PC-9 (cell line): ENCODE results near the gene HTR4. TPM values are rescaled to one million over a fixed set of nuclear protein-coding genes. Genes with fewer than 3 reads are reported as not detected.

Experiments used
- BruUV-seq: library from RNA; stranded (reverse); fragments of 400-500 nt; replicated peaks from 2 replicates; lab custom pipeline; 2021; lab: Mats Ljungman, UMichigan
- CTCF ChIA-PET: fragments of 300-600 bp; sonication (Branson Sonifier 250); formaldehyde crosslinking; loops from one replicate; lab custom pipeline; 2022; ENCODE audit warnings: antibody characterized with exemption; lab: Charles Lee
- POLR2A ChIA-PET: fragments of 300-600 bp; sonication (Branson Sonifier 250); formaldehyde crosslinking; loops from one replicate; lab custom pipeline; 2022; ENCODE audit warnings: antibody characterized with exemption; ENCODE audit not compliant: unreplicated experiment; lab: Charles Lee
- DNase-seq, 2 experiments: peaks; one replicate each; pipeline versions ENCODE4 v3.0.0 to v3.0.0-alpha.2; 2015 to 2022; ENCODE audit warnings: mixed read lengths in 1 of 2
- H2AFZ ChIP-seq: fragments of 200-600 bp; sonication (generic); 2 replicates; pipeline ENCODE4 v1.8.1; 2017; ENCODE audit warnings: antibody characterized with exemption
- H3F3A ChIP-seq: fragments of 200-600 bp; sonication (generic); 2 replicates; pipeline ENCODE4 v1.8.1; 2017; ENCODE audit warnings: antibody characterized with exemption, mild to moderate bottlenecking, low read depth; ENCODE audit not compliant: insufficient read depth
- H3K27ac ChIP-seq: fragments of 200-600 bp; sonication (generic); 2 replicates; pipeline ENCODE4 v1.6.1; 2016; ENCODE audit warnings: mixed run types
- H3K27me3 ChIP-seq: fragments of 200-600 bp; sonication (generic); 2 replicates; pipeline ENCODE4 v1.6.1; 2016; ENCODE audit warnings: low read depth, mixed run types; ENCODE audit not compliant: insufficient read depth
- H3K36me3 ChIP-seq: fragments of 200-600 bp; sonication (generic); 2 replicates; pipeline ENCODE4 v1.6.1; 2016; ENCODE audit warnings: low read depth, mixed run types
- H3K4me1 ChIP-seq: fragments of 200-600 bp; sonication (generic); replicated peaks from 2 replicates; pipeline ENCODE4 v1.6.1; 2016; ENCODE audit warnings: mixed run types; ENCODE audit not compliant: insufficient read depth
- H3K4me2 ChIP-seq: fragments of 200-600 bp; sonication (generic); 2 replicates; pipeline ENCODE4 v1.6.1; 2017; ENCODE audit warnings: mixed run types
- H3K4me3 ChIP-seq: fragments of 200-600 bp; sonication (generic); 2 replicates; pipeline ENCODE4 v1.6.1; 2016; ENCODE audit warnings: mixed run types
- H3K79me2 ChIP-seq: fragments of 200-600 bp; sonication (generic); 2 replicates; pipeline ENCODE4 v1.6.1; 2017; ENCODE audit warnings: low read depth, mixed run types
- H3K9me2 ChIP-seq: fragments of 200-600 bp; sonication (generic); 2 replicates; pipeline ENCODE4 v1.8.1; 2017; ENCODE audit warnings: mild to moderate bottlenecking; ENCODE audit not compliant: insufficient read depth
- H3K9me3 ChIP-seq: fragments of 200-600 bp; sonication (generic); 2 replicates; pipeline ENCODE4 v1.8.1; 2016; ENCODE audit warnings: low read depth; ENCODE audit not compliant: insufficient read depth
- H4K20me1 ChIP-seq: fragments of 200-600 bp; sonication (generic); 2 replicates; pipeline ENCODE4 v1.8.1; 2017; ENCODE audit not compliant: insufficient read depth
- EZH2 ChIP-seq: fragments of 200-600 bp; sonication (generic); IDR thresholded peaks from 2 replicates; pipeline ENCODE4 v1.8.0; 2017; ENCODE audit warnings: antibody characterized with exemption, low read depth
- intact Hi-C: fragments of 100-400 bp; cut with micrococcal nuclease; formaldehyde crosslinking; loops from one replicate; pipeline ENCODE4 v1.10.0; 2022; ENCODE audit not compliant: unreplicated experiment
- total RNA-seq: library from RNA; stranded (reverse); gene quantifications from 2 replicates; pipeline ENCODE4 v1.2.3, GENCODE V29; 2021
- TF ChIP-seq, protein P1 (sequence below): fragments of 200-600 bp; sonication (generic); conservative IDR thresholded peaks from 2 replicates; pipeline ENCODE4 v1.6.1; 2017; ENCODE audit warnings: mixed run types, antibody characterized with exemption, mild to moderate bottlenecking, moderate library complexity

Gene HTR4
- total RNA-seq, 1 experiment from 2014 or later = not detected

DNA sequence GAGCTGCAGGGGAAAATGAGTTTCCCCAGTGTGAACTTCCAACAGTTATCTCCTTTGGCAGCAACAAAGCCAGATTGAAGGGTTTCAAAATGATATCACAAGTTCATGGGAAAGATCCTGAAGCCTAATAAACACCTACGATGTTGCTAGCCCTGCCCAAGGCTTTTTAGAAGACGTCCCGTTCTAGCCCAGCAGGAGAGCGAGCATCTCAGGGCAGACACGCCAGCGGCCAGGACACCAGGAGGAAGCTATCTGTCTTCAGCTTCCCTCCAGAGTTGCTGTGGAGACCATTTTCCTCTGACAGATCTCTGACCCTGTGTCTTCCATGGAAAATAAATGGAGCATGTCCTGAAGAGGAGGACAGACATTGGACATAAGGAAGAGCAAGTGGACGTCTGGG, 172.1 kb downstream of the HTR4 start:
- Histone ChIP-seq H2AFZ (no peak overlapping the region), H3K4me2 (no peak overlapping the region), H3K9me3 (no peaks in the 10 kb centered on the region; the same call in 1 of the 2 replicates), H3K9me2 (peaks cover 5% of the 10 kb centered on the region; the same call in 1 of the 2 replicates), H3K4me3 (no peak overlapping the region), H3F3A (no peaks in the 10 kb centered on the region), H4K20me1 (no peaks in the 10 kb centered on the region), H3K27me3 (no peaks in the 10 kb centered on the region), H3K4me1 (no peaks in the 10 kb centered on the region), H3K27ac (no peak overlapping the region), H3K79me2 (no peaks in the 10 kb centered on the region), H3K36me3 (no peaks in the 10 kb centered on the region)
- TF ChIP-seq, protein P1, sequence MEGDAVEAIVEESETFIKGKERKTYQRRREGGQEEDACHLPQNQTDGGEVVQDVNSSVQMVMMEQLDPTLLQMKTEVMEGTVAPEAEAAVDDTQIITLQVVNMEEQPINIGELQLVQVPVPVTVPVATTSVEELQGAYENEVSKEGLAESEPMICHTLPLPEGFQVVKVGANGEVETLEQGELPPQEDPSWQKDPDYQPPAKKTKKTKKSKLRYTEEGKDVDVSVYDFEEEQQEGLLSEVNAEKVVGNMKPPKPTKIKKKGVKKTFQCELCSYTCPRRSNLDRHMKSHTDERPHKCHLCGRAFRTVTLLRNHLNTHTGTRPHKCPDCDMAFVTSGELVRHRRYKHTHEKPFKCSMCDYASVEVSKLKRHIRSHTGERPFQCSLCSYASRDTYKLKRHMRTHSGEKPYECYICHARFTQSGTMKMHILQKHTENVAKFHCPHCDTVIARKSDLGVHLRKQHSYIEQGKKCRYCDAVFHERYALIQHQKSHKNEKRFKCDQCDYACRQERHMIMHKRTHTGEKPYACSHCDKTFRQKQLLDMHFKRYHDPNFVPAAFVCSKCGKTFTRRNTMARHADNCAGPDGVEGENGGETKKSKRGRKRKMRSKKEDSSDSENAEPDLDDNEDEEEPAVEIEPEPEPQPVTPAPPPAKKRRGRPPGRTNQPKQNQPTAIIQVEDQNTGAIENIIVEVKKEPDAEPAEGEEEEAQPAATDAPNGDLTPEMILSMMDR = no peak
- ChIA-PET CTCF (no interaction called here), POLR2A (no interaction called here)
- DNase-seq = no peak
- BruUV-seq = no TSS peak
- intact Hi-C loops = no loop called here

DNA sequence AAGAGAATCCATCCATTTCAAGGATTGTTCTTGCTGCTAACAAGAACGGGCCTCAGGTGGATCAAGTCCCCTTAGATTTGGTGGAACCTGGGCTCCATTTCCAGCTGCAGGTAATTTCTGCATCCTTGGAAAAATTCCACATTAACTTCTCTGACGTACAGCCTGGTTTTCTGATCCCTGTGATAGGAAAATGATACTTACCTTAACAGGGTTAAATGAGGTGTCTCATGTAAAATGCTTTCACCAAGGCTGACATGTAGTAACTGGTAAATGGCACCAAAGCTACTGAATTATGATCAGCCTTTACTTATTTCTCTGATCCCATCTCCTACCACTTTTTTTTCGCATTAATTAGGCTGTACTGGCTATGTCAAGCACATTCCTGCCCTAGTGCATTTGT, 176.9 kb downstream of the HTR4 start:
- ChIA-PET POLR2A (no interaction called here), CTCF (no interaction called here)
- Histone ChIP-seq H3K36me3 (no peaks in the 10 kb centered on the region), H2AFZ (no peak overlapping the region), H3K4me2 (no peak overlapping the region), H3K9me3 (no peaks in the 10 kb centered on the region), H3F3A (no peaks in the 10 kb centered on the region), H3K4me3 (no peak overlapping the region), H3K9me2 (no peaks in the 10 kb centered on the region), H3K27me3 (no peaks in the 10 kb centered on the region), H3K27ac (no peak overlapping the region), H4K20me1 (no peaks in the 10 kb centered on the region), H3K4me1 (no peaks in the 10 kb centered on the region), H3K79me2 (no peaks in the 10 kb centered on the region)
- TF ChIP-seq EZH2 = no peak
- TF ChIP-seq, protein P1 = no peak
- no peak for DNase-seq
- intact Hi-C loops = no loop called here
- BruUV-seq = no TSS peak

DNA sequence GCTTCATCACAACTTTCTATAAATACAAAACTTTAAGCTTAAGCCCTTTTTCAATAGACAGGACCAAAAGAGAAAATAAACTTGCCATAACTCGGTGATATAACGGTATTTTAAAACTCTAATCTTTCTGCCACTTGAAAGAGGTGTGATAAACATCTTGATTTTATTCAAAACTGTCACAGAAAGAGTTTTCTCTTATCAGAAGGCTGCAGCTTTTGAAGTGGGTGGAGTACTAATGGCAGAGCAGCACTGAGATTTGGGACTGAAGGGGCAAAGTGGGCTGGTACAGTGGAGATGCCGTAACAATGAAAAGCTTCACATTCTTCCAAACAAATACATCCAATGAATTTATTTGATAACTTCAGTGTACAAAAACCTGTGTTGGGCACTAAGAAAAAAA, 178.0 kb downstream of the HTR4 start:
- ChIA-PET CTCF (interaction anchor here (0.7 kb wide), 1 partner anchor 1896 kb away, joined by 3 read pairs; no protein-coding TSS in a partner anchor), POLR2A (no interaction called here)
- no peaks in the 10 kb centered on the region for H3K9me3 ChIP-seq
- H3F3A ChIP-seq = no peaks in the 10 kb centered on the region
- no TSS peak for BruUV-seq
- DNase-seq = no peak
- H3K79me2 ChIP-seq = no peaks in the 10 kb centered on the region
- no peaks in the 10 kb centered on the region for H4K20me1 ChIP-seq
- no peaks in the 10 kb centered on the region for H3K4me1 ChIP-seq
- no peak overlapping the region for H3K27ac ChIP-seq
- H3K27me3 ChIP-seq = no peaks in the 10 kb centered on the region
- no peak overlapping the region for H3K4me3 ChIP-seq
- H3K9me2 ChIP-seq = no peaks in the 10 kb centered on the region
- TF ChIP-seq EZH2 = no peak
- TF ChIP-seq, protein P1 = no peak
- H3K36me3 ChIP-seq = no peaks in the 10 kb centered on the region
- H3K4me2 ChIP-seq = no peak overlapping the region
- intact Hi-C loops = no loop called here
- no peak overlapping the region for H2AFZ ChIP-seq
